ENCODE results near the gene NDRG2. TPM values are rescaled to one million over a fixed set of nuclear protein-coding genes. Genes with fewer than 3 reads are reported as not detected.

Gene NDRG2
- polyA plus RNA-seq (2011; rRNA removed) (0.66 and 1.0 TPM in 2 replicates), polyA minus RNA-seq (2011; rRNA and poly(A)+ RNA removed) (1.1 TPM in 1 of 2 replicates, not detected in the other)

- CTCF ChIA-PET = interaction anchor here (2.7 kb wide), 1 partner anchor 10 kb away, joined by 11 read pairs; no protein-coding TSS in a partner anchor
- POLR2A ChIA-PET = no interaction called here
- no peak for DNase-seq (ENCODE audit: low read depth, low spot score)
- no peaks in the 10 kb centered on the region; the same call in 1 of the 2 replicates for H3K9me3 ChIP-seq (ENCODE audit: control insufficient read depth, insufficient read depth, low read length)
- H3K27ac ChIP-seq (ENCODE audit: low read depth, low read length) = no peak within 1 kb of the TSS
- no peak for TF ChIP-seq CTCF (IDR thresholded peaks at IDR 0.05; ENCODE audit: low read depth, low read length)
- H3K4me3 ChIP-seq (ENCODE audit: low read depth, low read length) = peak within 1 kb of the TSS; percentile 50
- H3K27me3 ChIP-seq (ENCODE audit: control insufficient read depth, insufficient read depth, low read length) = peaks cover 75% of the 10 kb centered on the region
Measured at GRCh38 chr14:21024585-21025370, at the start of gene NDRG2. Gene NDRG2, minus strand, starts transcription at chr14:21025061. Its CDS starts 1,746 bp downstream, at chr14:21023315.

GRCh38 chr14:21073921-21074320 is 49.1 kb upstream of the NDRG2 start:
- DNase-seq (ENCODE audit: low read depth, low spot score) = no peak
- H3K4me3 ChIP-seq (ENCODE audit: low read depth, low read length) = no peak overlapping the region
- no peaks in the 10 kb centered on the region; the same call in 1 of the 2 replicates for H3K9me3 ChIP-seq (ENCODE audit: control insufficient read depth, insufficient read depth, low read length)
- TF ChIP-seq CTCF (IDR thresholded peaks at IDR 0.05; ENCODE audit: low read depth, low read length) = no peak
- no peaks in the 10 kb centered on the region for H3K27me3 ChIP-seq (ENCODE audit: control insufficient read depth, insufficient read depth, low read length)
- ChIA-PET POLR2A (no interaction called here), CTCF (interaction anchor here (0.8 to 9.0 kb wide), 5 partner anchors 20 to 103 kb away, joined by 3 to 128 read pairs (median 76); no protein-coding TSS in a partner anchor)
- no peak overlapping the region for H3K27ac ChIP-seq (ENCODE audit: low read depth, low read length)

- no peaks in the 10 kb centered on the region; the same call in 1 of the 2 replicates for H3K9me3 ChIP-seq (ENCODE audit: control insufficient read depth, insufficient read depth, low read length)
- no peak for TF ChIP-seq CTCF (IDR thresholded peaks at IDR 0.05; ENCODE audit: low read depth, low read length)
- ChIA-PET CTCF (interaction anchor here (1.3 to 9.0 kb wide), 6 partner anchors 9 to 102 kb away, joined by 3 to 128 read pairs (median 52); no protein-coding TSS in a partner anchor), POLR2A (interaction anchor here (1.1 to 3.0 kb wide), 3 partner anchors 8 to 31 kb away, joined by 3 to 24 read pairs (median 8); no protein-coding TSS in a partner anchor)
- DNase-seq (ENCODE audit: low read depth, low spot score) = no peak
- no peaks in the 10 kb centered on the region for H3K27me3 ChIP-seq (ENCODE audit: control insufficient read depth, insufficient read depth, low read length)
- H3K27ac ChIP-seq (ENCODE audit: low read depth, low read length) = peak overlapping the region; percentile 95
- no peak overlapping the region for H3K4me3 ChIP-seq (ENCODE audit: low read depth, low read length)
Measured at GRCh38 chr14:21072781-21073339, 48.0 kb upstream of the NDRG2 start.

- no peaks in the 10 kb centered on the region; the same call in 1 of the 2 replicates for H3K9me3 ChIP-seq (ENCODE audit: control insufficient read depth, insufficient read depth, low read length)
- POLR2A ChIA-PET = interaction anchor here (0.7 to 3.0 kb wide), 11 partner anchors 9 to 388 kb away, joined by 3 to 40 read pairs (median 8); partner anchors contain the start of genes RNASE4 and SUPT16H
- peak overlapping the region; percentile 95 for H3K27ac ChIP-seq (ENCODE audit: low read depth, low read length)
- DNase-seq (ENCODE audit: low read depth, low spot score) = peak; percentile 44
- TF ChIP-seq CTCF (IDR thresholded peaks at IDR 0.05; ENCODE audit: low read depth, low read length) = peak; percentile 35
- CTCF ChIA-PET = interaction anchor here (0.6 to 9.0 kb wide), 15 partner anchors 8 to 749 kb away, joined by 3 to 128 read pairs (median 9); no protein-coding TSS in a partner anchor
- no peaks in the 10 kb centered on the region for H3K27me3 ChIP-seq (ENCODE audit: control insufficient read depth, insufficient read depth, low read length)
- H3K4me3 ChIP-seq (ENCODE audit: low read depth, low read length) = peak overlapping the region; percentile 82
Measured at GRCh38 chr14:21072031-21072473, 47.2 kb upstream of the NDRG2 start.
